Neural cell (in vitro differentiated cells): Measurements from ENCODE around the gene PCED1A.

Experiments used
- EZH2 ChIP-seq: fragments of 200-600, 300-800 bp; shearing (Covaris generic), sonication (generic); IDR thresholded peaks from 2 replicates; pipeline ENCODE4 v1.6.1; 2014; ENCODE audit warnings: antibody characterized with exemption, low read length, borderline replicate concordance, mild to moderate bottlenecking; ENCODE audit not compliant: insufficient read depth, poor library complexity, severe bottlenecking
- POLR2AphosphoS5 ChIP-seq: IDR thresholded peaks from 2 replicates; pipeline ENCODE4 v1.6.1; 2012
- RAD21 ChIP-seq: fragments of 450-650 bp; conservative IDR thresholded peaks from 2 replicates; pipeline ENCODE4 v1.6.1; 2014; ENCODE audit warnings: antibody characterized with exemption, mild to moderate bottlenecking, moderate library complexity
- TAF1 ChIP-seq: IDR thresholded peaks from 2 replicates; pipeline ENCODE4 v1.6.1; 2012; ENCODE audit warnings: low read depth
- TF ChIP-seq, protein P1 (sequence below): fragments of 450-650 bp; IDR thresholded peaks from 2 replicates; pipeline ENCODE4 v1.5.1; 2014; ENCODE audit warnings: antibody characterized with exemption, mild to moderate bottlenecking, moderate library complexity; ENCODE audit not compliant: poor library complexity, severe bottlenecking
- TF ChIP-seq, protein P2 (sequence below): IDR thresholded peaks from 2 replicates; pipeline ENCODE4 v1.6.1; 2012; ENCODE audit warnings: borderline replicate concordance

DNA sequence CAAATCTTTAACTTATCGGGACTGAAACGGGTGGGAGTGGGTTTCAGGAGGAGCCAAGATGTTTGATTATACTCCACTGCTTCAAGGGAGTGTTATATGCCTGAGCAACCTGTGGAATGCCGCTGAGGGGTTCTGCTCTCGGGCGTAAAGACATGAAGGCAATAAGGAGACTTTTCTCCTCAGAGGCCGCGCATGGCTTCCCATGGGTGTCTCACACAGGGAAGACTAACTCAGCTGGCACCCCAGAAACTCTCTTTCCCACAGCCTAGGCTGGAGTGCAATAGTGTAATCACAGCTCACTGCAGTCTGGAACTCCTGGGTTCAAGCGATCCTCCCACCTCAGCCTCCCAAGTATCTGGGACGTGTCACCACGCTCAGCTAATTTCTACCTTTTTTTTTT lies 30.8 kb downstream of the PCED1A start:
- TF ChIP-seq, protein P1, sequence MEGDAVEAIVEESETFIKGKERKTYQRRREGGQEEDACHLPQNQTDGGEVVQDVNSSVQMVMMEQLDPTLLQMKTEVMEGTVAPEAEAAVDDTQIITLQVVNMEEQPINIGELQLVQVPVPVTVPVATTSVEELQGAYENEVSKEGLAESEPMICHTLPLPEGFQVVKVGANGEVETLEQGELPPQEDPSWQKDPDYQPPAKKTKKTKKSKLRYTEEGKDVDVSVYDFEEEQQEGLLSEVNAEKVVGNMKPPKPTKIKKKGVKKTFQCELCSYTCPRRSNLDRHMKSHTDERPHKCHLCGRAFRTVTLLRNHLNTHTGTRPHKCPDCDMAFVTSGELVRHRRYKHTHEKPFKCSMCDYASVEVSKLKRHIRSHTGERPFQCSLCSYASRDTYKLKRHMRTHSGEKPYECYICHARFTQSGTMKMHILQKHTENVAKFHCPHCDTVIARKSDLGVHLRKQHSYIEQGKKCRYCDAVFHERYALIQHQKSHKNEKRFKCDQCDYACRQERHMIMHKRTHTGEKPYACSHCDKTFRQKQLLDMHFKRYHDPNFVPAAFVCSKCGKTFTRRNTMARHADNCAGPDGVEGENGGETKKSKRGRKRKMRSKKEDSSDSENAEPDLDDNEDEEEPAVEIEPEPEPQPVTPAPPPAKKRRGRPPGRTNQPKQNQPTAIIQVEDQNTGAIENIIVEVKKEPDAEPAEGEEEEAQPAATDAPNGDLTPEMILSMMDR = no peak
- TF ChIP-seq EZH2 = no peak
- TF ChIP-seq POLR2AphosphoS5 = no peak
- TF ChIP-seq, protein P2, sequence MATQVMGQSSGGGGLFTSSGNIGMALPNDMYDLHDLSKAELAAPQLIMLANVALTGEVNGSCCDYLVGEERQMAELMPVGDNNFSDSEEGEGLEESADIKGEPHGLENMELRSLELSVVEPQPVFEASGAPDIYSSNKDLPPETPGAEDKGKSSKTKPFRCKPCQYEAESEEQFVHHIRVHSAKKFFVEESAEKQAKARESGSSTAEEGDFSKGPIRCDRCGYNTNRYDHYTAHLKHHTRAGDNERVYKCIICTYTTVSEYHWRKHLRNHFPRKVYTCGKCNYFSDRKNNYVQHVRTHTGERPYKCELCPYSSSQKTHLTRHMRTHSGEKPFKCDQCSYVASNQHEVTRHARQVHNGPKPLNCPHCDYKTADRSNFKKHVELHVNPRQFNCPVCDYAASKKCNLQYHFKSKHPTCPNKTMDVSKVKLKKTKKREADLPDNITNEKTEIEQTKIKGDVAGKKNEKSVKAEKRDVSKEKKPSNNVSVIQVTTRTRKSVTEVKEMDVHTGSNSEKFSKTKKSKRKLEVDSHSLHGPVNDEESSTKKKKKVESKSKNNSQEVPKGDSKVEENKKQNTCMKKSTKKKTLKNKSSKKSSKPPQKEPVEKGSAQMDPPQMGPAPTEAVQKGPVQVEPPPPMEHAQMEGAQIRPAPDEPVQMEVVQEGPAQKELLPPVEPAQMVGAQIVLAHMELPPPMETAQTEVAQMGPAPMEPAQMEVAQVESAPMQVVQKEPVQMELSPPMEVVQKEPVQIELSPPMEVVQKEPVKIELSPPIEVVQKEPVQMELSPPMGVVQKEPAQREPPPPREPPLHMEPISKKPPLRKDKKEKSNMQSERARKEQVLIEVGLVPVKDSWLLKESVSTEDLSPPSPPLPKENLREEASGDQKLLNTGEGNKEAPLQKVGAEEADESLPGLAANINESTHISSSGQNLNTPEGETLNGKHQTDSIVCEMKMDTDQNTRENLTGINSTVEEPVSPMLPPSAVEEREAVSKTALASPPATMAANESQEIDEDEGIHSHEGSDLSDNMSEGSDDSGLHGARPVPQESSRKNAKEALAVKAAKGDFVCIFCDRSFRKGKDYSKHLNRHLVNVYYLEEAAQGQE = no peak
- TF ChIP-seq RAD21 = no peak
- no peak for TF ChIP-seq TAF1
